SH-SY5Y (cell line): ENCODE measurements around the gene CENPA.

ENCODE experiments used
- GATA2 ChIP-seq: IDR thresholded peaks from 2 replicates; pipeline ENCODE4 v1.6.1; 2011; ENCODE audit warnings: mild to moderate bottlenecking, low read depth, low read length
- GATA3 ChIP-seq: IDR thresholded peaks from 2 replicates; pipeline ENCODE4 v1.6.1; 2011; ENCODE audit warnings: low read depth, mild to moderate bottlenecking, low read length, moderate library complexity

- TF ChIP-seq GATA2 (no peak), GATA3 (no peak)
Measured at GRCh38 chr2:26740346-26740745, 45.5 kb upstream of the CENPA start.
